Bone marrow (tissue), 2 donors: ENCODE data around the gene PLGRKT.
"Not testable (repeated sequence)": the region's sequence is repeated elsewhere in the genome, so short reads cannot be mapped to it uniquely, and the experiment has no call there.

Experiments
- DNase-seq, 2 donors: peaks; one replicate each; lab custom pipeline; 2025; lab: John Stamatoyannopoulos, UW

The PLGRKT gene

DNA sequence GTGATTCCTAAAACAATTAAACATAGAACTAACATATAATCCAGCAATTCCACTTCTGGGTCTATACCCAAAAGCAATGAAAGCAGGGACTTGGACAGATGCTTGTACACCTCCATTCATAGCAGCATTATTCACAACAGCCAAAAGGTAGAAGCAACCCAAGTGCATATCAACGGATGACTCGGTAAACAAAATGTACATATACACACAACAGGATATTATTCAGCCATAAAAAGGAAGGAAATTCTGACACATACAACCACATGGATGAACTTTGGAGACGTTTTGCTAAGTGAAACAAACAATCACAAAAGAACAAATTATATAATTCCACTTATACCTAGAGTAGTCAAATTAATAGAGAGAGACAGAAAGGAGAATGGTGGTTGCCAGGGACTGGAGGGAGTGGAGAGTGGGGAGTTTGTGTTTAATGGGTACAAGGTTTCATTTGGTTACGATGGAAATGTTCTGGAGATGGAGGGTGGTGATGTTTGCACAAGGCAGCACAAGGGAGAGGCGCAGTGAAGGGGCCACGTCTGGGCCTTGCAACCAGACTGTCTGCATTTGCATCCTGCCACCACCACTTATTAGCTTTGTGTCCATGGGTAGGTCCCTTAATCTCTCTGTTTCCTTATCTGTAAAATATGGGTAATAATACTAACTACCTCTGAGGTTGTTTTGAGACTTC lies 61.8 kb downstream of the PLGRKT start:
- DNase-seq: no peak

DNA sequence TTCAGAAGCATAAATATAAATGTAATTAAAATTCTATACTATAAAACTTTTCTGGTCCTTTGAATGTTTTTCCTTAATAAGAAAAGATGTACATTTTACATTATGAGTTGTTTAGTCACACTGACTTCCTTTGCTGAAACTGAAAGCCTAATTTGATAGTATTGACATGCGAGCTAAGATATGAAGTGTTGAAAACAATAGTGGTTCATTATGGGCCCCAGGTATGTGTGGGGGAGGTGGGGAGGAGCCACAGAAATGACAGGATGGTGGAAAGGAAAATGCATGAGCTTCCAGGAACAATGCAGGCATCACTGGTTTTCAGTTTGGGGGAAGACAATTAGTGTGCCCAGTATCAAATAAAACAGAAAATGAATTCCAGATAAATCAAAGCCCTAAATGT lies 62.6 kb downstream of the PLGRKT start:
- no peak for DNase-seq

DNA sequence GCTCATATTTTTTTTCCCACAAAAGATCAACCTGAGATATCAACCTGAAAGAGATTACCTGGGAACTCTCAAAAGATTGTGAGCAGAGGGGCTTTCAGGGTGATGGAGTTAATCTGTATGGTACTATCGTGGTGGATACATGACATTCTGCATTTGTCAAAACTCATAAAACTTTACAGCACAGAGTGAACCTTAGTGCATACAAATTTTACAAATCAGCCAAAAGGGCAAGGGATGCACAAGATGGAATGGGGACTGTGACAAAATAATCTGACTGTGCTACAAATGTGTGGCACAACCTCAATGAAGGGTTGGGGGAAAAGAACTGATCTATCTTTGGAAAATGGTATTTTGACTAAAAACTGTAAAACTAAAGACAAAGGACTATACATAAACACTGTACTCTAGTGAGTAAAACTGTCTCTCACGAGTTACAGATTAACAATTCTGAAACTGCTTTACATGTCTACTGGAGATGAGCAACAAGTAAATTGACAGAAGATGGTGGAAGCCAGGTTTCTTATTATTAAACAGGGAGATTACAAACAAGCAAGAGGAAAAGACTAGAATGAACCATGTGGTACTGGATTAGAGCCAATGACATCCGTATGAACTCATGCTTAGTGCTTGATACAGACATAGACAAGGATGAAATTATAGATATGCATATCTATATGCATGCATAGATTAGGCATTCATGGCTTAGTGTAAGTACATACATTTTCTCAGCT lies 73.3 kb downstream of the PLGRKT start:
- no peak for DNase-seq

DNA sequence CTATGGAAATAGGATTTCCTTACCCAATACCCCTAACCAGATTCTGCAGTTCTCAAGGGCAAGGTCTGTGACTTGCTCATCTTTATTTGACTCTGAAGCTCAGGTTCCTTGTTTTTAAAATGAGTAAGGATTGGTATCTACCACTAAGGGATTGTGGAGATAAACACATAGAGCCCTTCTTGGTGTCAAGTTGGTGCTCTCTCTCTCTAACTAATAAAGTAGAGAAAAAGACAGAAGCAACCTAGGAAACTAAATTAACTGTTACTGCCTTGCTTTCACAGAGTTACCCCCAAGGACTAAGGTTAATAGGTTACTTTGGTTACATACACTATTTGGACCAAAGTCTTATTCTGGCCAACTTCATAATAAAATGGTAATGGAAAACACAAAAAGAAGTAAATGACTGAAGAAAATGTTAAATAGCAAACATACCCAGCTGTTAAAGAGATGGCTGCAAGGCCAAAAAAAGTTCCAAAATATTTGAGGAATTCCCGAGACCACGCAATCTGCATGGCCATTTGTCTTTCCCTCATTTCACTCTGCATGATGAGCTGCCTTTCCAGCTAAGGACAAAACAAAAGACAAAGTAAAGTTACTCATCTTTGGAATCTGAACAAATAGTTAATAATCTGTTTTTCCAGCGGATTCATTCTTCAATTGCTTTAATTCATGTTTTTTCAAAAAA lies 76.3 kb downstream of the PLGRKT start:
- no peak for DNase-seq

DNA sequence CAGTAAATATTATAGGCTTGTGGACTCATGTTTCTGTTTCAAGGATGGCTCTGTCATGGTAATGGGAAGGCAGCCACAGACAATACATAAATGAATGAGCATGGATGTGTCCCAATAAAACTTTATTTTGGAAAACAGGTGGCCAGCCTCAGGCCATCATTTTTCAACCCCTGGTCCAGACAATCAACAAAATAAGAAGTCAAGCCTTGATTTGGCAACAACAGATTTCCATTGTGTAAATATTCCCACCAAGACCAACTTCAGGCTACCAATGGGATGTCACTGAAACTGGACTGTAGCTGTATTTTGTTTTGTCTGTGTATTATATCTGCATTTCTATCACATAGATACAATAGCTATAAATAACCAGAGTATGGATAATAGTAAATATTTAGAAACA lies 77.4 kb downstream of the PLGRKT start:
- no peak for DNase-seq

DNA sequence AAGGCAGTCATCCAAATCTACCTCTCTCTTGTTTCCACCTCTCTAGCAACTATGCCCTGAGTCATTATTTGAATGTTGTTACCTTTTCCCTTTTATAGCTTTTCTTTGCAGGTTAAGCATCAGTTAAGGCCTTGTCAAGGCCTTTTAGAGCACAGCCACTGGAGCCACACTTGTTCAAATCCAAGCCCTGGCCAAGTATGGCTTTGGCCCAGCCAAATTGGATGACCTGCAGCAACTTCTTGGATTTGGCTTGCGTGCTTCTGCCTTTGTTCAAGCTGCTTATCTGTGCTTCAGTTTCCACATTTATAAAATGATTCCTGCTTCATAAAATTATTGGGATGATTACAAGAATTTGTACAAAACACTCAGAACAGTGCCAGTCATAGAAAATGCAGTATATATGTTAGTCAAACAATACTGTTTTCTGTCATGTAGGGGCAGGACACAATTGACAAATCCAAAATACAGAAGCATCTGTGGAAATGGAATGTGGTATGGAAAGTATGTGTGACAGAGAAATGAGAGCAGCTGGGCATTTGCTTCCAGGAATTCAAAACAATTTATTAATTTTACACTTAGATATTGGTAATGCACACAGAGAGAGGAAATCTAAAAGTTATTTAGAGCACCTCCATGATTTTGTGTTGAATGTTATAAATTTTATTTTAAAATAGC lies 80.2 kb downstream of the PLGRKT start:
- no peak for DNase-seq

DNA sequence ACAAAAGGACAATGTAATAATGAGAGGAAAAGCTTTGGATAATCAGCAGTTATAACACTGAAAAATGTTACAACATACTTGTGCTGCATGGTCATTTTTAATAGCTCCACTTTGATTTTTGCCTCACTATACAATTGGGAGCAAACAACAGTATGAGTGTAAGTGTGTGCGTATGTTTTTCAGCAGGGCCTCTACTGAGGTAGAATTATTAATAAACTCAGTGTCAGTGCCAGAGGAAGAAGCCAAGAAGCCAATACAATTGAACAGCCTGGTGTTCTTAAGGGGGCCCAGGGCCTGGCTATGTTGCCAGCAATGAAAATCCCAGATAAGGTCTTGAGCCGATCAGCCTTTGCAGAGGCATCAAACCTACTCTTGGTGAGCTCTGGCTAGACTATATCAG lies 81.9 kb downstream of the PLGRKT start:
- no peak for DNase-seq

DNA sequence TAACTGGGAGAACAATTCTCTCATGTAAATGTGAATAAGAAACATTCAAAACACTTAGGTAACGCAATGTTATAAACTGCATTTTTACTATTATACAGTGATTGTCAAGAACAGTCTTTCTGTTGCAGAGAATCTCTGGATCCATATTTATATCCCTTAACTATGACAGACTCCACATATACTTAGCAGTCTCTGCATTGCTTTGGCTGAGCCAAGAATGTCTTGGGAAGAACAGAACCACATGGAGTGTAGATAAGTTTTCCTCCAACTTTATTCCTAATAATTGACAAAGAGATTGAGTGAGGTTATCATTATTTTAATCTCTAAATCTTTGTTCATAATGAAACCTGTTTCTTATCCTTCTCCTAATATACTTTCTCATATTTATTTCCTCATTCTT lies 82.5 kb downstream of the PLGRKT start:
- no peak for DNase-seq

DNA sequence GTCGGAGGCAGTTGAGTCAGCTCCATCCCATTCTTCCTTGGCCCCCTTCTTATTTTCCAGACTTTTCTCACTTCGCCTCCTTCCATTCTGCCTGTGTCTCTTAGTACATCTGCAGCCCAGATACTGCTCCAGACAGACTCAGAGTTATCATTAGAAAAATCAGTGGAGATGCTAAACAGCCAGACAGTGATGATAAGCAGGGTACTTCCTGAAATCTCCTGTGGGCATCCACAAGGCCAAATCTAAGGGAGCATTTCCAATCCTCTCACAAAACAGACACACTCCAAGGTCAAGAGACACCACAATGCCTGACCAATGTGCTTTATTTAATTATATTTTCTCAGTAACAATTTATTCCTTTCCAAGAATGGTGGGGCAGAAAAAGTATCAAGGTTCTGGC lies 83.5 kb downstream of the PLGRKT start:
- no peak for DNase-seq

DNA sequence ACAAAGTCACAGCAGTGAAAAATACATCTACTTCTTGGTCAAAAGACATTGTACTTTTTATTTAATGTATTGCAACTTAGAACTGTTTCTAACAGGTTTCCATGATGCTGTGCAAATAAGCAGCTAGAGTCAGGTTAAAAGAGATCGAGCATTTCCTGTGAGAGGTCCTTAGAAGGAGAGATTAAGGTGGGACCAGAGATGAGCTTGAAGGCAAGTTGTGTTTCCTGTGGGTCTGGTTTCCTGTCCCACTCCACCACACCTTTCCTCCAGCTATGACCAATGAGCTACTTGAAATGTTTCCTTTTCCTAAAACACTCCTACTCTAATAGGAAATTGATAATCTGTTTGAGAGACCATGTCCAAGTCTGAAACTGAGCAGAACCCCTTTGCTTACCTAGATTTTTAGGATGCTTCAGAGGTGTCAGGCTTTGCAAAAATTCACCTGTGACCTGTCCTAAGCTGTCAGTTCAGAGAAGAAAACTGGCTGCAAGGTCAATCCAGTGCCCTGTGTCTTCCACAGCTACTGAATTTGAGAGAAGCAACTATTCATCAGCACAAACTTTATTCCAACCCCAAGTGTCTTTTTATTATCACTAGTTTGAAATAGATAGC lies 85.0 kb downstream of the PLGRKT start:
- no peak for DNase-seq

DNA sequence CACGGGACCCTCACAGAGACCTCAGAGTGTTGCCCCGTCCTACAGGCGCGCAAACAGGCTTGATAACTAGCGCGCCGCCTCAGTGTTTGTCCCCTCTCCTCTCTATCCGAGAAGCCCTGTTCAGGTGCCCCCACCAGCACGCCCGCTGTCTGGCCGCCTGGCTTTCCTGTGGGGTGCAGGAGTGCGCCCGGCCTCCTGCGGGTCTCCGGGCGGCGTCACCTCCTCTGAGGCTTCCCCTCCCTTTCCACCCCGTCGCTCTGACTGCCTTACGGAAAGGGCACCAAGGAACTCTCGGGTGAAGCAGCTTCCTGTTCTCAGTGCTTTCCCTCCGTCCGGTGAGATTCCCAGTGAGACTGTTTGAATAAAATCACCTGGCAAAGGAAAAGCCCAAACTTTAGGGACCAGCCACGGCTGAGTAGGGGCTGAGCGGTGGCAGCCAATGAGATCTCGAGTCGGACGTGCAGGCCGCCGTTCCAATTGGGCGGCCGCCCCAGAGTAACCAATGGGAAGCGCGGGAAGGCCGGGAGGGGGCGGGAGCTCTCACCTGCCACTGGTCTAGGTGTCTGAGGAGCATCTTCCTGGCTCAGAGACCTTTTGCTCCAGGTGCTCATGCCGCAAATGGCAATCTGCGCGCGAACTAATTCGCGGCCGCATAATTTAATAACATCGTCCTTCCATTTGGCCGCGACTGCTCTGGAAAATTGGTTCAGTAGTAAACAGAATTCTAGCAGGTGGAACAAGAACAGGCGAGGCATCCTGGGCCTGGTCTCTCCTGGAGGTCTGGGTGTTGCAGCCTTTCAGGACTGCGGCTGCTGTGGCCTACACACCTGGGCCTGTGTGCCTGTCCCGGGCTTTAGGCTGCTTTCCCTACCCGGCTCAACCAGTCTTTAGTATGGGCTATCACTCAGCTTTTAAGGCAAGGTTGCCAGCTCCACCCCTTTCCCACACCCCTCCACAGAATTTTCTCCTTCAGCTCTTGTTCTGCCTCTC lies 98.4 kb downstream of the PLGRKT start, which contains the start of gene RLN1:
RLN1 (minus strand) TSS at position 885 of the 990 bp plus-strand sequence; CDS start at position 755, 130 bp downstream.
- DNase-seq: not testable (repeated sequence)

DNA sequence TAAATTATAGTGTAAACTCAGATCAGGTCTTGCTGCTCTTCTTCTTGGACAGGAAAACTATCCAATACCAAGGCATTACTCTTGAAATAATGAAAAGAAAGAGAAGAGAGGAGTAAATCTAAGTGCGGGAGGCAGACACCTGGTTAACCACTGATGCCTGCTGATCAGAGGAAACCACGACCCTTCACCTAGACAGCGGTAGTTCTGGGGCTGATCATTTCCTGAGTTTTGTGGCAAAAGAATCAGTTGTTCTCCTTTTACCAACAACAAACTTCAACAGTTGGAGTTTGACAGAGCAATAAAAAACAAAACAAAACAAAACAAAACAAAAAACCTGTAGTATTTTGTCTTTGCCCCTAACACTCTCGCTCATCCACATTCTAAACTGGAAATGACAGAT lies 101.0 kb downstream of the PLGRKT start:
- DNase-seq: no peak

DNA sequence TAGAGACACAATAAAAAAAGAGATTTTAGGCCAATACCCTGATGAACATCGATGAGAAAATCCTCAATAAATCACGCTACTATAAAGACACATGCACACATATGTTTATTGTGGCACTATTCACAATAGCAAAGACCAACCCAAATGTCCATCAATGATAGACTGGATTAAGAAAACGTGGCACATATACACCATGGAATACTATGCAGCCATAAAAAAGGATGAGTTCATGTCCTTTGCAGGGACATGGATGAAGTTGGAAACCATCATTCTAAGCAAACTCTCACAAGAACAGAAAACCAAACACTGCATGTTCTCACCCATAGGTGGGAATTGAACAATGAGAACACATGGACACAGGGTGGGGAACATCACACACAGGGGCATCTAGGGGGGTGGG lies 106.4 kb downstream of the PLGRKT start:
- DNase-seq: not testable (repeated sequence)

DNA sequence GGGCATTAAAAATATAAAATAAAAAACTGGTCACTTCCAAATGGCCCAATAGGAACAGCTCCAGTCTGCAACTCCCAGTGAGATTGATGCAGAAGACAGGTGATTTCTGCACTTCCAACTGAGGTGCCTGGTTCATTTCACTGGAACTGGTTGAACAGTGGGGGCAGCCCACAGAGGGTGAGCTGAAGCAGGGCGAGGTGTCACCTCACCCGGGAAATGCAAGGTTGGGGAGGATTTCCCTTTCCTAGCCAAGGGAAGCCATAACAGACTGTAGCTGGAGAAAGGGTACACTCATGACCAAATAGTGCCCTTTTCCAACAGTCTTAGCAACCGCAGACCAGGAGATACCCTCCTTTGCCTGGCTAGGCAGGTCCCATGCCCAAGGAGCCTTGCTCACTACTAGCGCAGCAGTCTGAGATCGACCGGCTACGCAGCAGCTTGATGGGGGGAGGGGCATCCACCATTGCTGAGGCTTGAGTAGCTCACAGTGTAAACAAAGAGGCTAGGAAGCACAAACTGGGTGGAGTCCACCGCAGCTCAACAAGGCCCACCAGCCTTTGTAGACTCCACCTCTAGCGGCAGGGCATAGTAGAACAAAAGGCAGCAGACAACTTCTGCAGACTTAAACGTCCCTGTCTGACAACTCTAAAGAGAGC lies 110.7 kb downstream of the PLGRKT start:
- no peak for DNase-seq

DNA sequence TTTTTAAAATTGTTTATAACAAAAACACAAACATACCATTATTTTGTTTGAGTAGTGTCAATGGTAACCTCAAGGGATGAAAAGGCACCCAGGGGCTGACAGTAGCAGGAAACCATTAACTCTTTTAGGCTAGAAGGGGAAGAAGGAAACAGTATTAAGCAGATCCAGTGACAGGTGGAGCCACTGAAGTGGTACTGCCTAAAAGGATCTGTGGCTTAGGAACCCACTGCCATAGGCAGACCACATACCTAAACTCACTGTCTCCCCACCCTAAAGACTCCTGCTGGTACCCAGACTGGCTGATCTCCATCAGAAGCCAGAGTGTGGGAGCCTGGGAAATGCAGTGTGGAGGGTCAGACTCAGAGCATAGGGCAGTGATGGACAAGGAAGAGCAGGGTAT lies 111.5 kb downstream of the PLGRKT start:
- no peak for DNase-seq

DNA sequence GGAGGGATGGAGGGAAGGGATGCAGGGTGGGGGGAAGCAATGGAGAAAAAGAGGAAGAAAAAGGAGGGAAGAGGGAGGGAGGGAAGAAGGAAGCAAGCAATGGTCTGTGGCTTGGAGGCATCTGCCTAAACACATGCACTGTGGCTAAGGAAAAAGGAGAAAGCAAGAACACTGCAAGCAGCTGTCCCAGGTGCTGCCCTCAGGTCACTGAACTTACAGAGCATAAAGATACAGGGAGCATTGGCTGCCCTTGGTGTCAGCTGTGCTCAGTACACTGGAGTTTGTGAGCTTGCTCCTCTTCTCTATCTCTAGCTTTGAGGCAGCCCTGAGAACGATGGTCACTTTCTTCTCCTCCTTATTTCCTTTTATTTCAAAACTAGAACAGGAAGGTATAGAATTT lies 116.1 kb downstream of the PLGRKT start:
- DNase-seq: not testable (repeated sequence)

DNA sequence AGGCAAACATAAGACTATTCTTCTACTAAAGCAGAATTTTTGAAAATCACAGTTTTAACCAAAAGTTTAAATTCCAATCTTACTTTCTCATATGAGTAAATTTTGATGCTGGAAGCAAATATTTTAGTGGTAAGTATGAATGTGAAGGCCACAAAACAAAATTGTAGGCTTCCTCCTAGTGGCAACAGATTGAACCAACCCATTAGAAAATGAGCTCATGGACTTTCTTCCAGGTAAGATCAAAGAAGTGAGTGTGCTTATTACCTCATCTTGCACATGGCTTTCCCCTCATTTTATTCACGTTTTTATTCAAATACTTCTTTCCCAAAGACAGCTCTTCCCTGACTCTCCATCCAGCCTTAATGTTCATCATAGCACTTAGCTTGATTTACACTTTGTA lies 116.7 kb downstream of the PLGRKT start:
- DNase-seq: no peak

DNA sequence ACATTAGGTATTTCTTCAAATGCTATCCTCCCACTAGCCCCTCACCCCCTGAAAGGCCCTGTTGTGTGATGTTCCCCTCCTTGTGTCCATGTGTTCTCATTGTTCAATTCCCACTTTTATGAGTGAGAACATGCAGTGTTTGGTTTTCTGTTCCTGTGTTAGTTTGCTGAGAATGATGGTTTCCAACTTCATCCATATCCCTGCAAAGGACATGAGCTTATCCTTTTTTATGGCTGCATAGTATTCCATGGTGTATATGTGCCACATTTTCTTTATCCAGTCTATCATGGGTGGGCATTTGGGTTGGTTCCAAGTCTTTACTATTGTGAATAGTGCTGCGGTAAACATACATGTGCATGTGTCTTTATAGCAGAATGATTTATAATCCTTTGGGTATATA lies 121.3 kb downstream of the PLGRKT start:
- not testable (repeated sequence) for DNase-seq

DNA sequence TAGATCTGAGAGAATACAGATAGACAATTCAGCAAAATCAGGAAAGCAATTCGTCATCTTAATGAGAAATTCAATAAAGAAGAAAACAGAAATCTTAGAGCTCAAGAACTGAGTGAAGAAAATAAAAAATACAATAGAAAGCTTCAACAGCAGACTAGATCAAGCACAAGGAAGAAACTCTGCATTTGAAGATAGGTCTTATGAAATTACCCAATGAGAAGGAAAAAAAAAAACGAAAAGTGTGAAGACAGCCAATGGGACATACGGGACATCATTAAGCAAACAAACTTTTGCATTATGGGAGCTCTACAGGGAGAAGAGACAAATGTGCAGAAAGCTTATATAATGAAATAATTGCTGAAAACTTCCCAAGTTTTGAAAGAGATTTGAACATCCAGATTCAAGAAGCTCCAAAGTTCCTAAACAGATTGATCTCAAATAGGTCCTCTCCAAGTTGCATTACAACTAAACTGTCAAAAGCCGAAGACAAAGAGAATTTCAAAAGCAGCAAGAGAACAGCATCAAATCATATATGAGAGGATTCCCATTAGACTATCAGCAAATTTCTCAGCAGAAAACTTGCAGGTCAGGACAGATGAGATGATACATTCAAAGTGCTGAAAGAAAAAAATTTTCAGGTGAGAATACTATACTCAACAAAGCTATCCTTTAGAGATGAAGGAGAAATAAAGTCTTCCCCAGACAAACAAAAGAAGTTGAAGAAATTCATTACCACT lies 122.4 kb downstream of the PLGRKT start:
- DNase-seq: no peak

DNA sequence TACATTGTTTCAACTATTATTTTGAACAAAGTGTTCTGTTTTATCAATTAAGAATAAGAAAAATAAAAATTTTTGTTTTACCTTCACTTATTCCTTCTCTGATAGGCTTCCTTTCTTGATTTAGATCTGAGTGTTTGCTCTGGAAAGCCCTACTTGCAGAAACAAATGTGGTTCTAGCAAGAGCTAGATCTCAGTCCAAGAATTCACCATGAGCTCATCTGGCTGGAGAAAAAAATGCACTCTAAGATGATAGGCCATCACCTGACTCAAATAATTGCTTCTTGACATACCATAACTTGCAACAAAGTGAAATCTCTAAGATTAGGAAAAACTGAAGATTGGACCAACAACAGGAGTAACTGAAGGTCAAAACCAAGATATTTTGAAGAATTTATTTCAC lies 126.9 kb downstream of the PLGRKT start:
- no peak for DNase-seq
